MCF 10A (cell line): ENCODE data around the gene GPR27. TPM values are rescaled to one million over a fixed set of nuclear protein-coding genes. Genes with fewer than 3 reads are reported as not detected.

ENCODE experiments used
- BruUV-seq: library from RNA; stranded (reverse); fragments of 400-500 nt; replicated peaks from 2 replicates; lab custom pipeline; 2021; lab: Mats Ljungman, UMichigan
- CTCF ChIA-PET: fragments of 300-600 bp; sonication (Branson Sonifier 250); formaldehyde crosslinking; extraction: SDS; loops from one replicate; lab custom pipeline; 2021; ENCODE audit warnings: antibody characterized with exemption, inconsistent platforms; lab: Yijun Ruan, JAX
- POLR2A ChIA-PET: fragments of 300-600, 350-650 bp; sonication (Branson Sonifier 250); formaldehyde crosslinking; extraction: SDS; loops from one replicate; lab custom pipeline; 2020; ENCODE audit warnings: antibody characterized with exemption, inconsistent platforms; lab: Yijun Ruan, JAX
- DNase-seq: peaks from one replicate; pipeline ENCODE4 v3.0.0-alpha.2; 2018; ENCODE audit not compliant: unreplicated experiment
- H3K27ac Mint-ChIP-seq: one replicate; pipeline ENCODE4 v1.8.0; 2022; ENCODE audit warnings: mild to moderate bottlenecking, low read depth, mixed read lengths; ENCODE audit not compliant: unreplicated experiment
- H3K27me3 Mint-ChIP-seq: one replicate; pipeline ENCODE4 v1.8.0; 2022; ENCODE audit warnings: mixed read lengths; ENCODE audit not compliant: insufficient read depth, unreplicated experiment
- H3K36me3 Mint-ChIP-seq: one replicate; pipeline ENCODE4 v1.8.0; 2022; ENCODE audit warnings: mild to moderate bottlenecking, moderate library complexity, mixed read lengths; ENCODE audit not compliant: insufficient read depth, unreplicated experiment
- H3K4me1 Mint-ChIP-seq: one replicate; pipeline ENCODE4 v1.8.0; 2022; ENCODE audit warnings: mixed read lengths; ENCODE audit not compliant: insufficient read depth, unreplicated experiment
- H3K4me3 Mint-ChIP-seq: one replicate; pipeline ENCODE4 v1.8.0; 2022; ENCODE audit warnings: mild to moderate bottlenecking, moderate library complexity, mixed read lengths; ENCODE audit not compliant: unreplicated experiment
- H3K9me3 Mint-ChIP-seq: one replicate; pipeline ENCODE4 v1.8.0; 2022; ENCODE audit warnings: mixed read lengths; ENCODE audit not compliant: unreplicated experiment
- intact Hi-C: fragments of 100-400 bp; cut with micrococcal nuclease; formaldehyde crosslinking; loops from 2 replicates; pipeline ENCODE4 v1.14.1; 2022
- total RNA-seq: library from RNA; stranded (reverse); gene quantifications from 2 replicates; pipeline ENCODE4 v1.2.3, GENCODE V29; 2022
- TF ChIP-seq, protein P1 (sequence below): fragments of 200-600 bp; IDR thresholded peaks from one replicate; pipeline ENCODE4 v1.8.0; 2022; ENCODE audit warnings: antibody characterized with exemption, mild to moderate bottlenecking; ENCODE audit not compliant: unreplicated experiment

Gene GPR27
- total RNA-seq, 1 experiment from 2014 or later: 4.4 TPM

GRCh38 chr3:71786551-71786950 lies 32.9 kb downstream of the GPR27 start:
- ChIA-PET CTCF (no interaction called here), POLR2A (interaction anchor here (0.7 kb wide), 1 partner anchor 1900 kb away, joined by 3 read pairs; no protein-coding TSS in a partner anchor)
- TF ChIP-seq, protein P1, sequence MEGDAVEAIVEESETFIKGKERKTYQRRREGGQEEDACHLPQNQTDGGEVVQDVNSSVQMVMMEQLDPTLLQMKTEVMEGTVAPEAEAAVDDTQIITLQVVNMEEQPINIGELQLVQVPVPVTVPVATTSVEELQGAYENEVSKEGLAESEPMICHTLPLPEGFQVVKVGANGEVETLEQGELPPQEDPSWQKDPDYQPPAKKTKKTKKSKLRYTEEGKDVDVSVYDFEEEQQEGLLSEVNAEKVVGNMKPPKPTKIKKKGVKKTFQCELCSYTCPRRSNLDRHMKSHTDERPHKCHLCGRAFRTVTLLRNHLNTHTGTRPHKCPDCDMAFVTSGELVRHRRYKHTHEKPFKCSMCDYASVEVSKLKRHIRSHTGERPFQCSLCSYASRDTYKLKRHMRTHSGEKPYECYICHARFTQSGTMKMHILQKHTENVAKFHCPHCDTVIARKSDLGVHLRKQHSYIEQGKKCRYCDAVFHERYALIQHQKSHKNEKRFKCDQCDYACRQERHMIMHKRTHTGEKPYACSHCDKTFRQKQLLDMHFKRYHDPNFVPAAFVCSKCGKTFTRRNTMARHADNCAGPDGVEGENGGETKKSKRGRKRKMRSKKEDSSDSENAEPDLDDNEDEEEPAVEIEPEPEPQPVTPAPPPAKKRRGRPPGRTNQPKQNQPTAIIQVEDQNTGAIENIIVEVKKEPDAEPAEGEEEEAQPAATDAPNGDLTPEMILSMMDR: no peak
- H3K36me3 Mint-ChIP-seq: peaks cover 7% of the 10 kb centered on the region
- no peaks in the 10 kb centered on the region for H3K9me3 Mint-ChIP-seq
- no peak for DNase-seq
- H3K27me3 Mint-ChIP-seq: peaks cover 58% of the 10 kb centered on the region
- H3K4me1 Mint-ChIP-seq: no peaks in the 10 kb centered on the region
- H3K4me3 Mint-ChIP-seq: no peak overlapping the region
- no peak overlapping the region for H3K27ac Mint-ChIP-seq
- intact Hi-C loops: no loop called here
- no TSS peak for BruUV-seq

GRCh38 chr3:71787851-71788405 lies 34.3 kb downstream of the GPR27 start:
- Mint-ChIP-seq H3K9me3 (no peaks in the 10 kb centered on the region), H3K4me3 (no peak overlapping the region), H3K4me1 (no peaks in the 10 kb centered on the region), H3K27ac (no peak overlapping the region), H3K36me3 (peaks cover 7% of the 10 kb centered on the region), H3K27me3 (peaks cover 44% of the 10 kb centered on the region)
- POLR2A ChIA-PET: no interaction called here
- no peak for DNase-seq
- BruUV-seq: no TSS peak
- CTCF ChIA-PET: no interaction called here
- TF ChIP-seq, protein P1: no peak
- intact Hi-C loops: no loop called here

DNA sequence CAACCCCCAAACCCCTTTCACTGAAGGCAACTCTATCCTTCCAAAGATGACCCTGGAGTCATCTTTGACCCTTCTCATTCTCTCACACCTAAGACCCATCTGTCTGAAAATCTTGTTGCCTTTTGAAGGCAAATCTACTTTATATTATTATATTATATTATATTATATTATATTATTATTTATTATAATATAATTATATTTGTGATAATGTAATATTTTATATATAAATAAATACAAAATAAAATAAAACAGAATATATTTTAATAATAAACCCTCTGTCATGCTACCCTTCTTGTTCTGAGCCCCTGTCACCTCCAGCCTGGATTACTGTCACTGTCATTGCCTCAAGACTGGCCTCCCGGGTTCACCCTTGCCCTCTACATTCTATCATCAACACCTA lies 36.3 kb downstream of the GPR27 start:
- H3K36me3 Mint-ChIP-seq: peaks cover 7% of the 10 kb centered on the region
- no peaks in the 10 kb centered on the region for H3K4me1 Mint-ChIP-seq
- DNase-seq: no peak
- ChIA-PET POLR2A (no interaction called here), CTCF (no interaction called here)
- intact Hi-C loops: no loop called here
- no peak overlapping the region for H3K27ac Mint-ChIP-seq
- H3K27me3 Mint-ChIP-seq: peaks cover 45% of the 10 kb centered on the region
- BruUV-seq: no TSS peak
- TF ChIP-seq, protein P1: no peak
- no peak overlapping the region for H3K4me3 Mint-ChIP-seq
- no peaks in the 10 kb centered on the region for H3K9me3 Mint-ChIP-seq

- Mint-ChIP-seq H3K27me3 (peaks cover 44% of the 10 kb centered on the region), H3K27ac (no peak overlapping the region), H3K36me3 (no peaks in the 10 kb centered on the region), H3K4me1 (no peaks in the 10 kb centered on the region), H3K9me3 (no peaks in the 10 kb centered on the region), H3K4me3 (no peak overlapping the region)
- intact Hi-C loops: no loop called here
- no TSS peak for BruUV-seq
- DNase-seq: no peak
- TF ChIP-seq, protein P1: no peak
- ChIA-PET POLR2A (interaction anchor here (1.2 kb wide), 1 partner anchor 17 kb away, joined by 3 read pairs; no protein-coding TSS in a partner anchor), CTCF (interaction anchor here (0.6 to 1.0 kb wide), 2 partner anchors 63 to 80 kb away, joined by 3 read pairs; no protein-coding TSS in a partner anchor)
Measured at GRCh38 chr3:71791634-71792033, 38.0 kb downstream of the GPR27 start.
